Measurements from ENCODE around the gene ZNF653.

The ZNF653 gene

GRCh38 chr19:11504502-11505031, 1.1 kb downstream of the ZNF653 start:
- in situ Hi-C loops (cut with MboI; ENCODE audit: low pct_unique_long_range_greater_than_20kb, low sequenced_read_pairs, unreplicated experiment): no loop called here
- DNase-seq (ENCODE audit: low spot score): no peak
- TF ChIP-seq, protein P1, sequence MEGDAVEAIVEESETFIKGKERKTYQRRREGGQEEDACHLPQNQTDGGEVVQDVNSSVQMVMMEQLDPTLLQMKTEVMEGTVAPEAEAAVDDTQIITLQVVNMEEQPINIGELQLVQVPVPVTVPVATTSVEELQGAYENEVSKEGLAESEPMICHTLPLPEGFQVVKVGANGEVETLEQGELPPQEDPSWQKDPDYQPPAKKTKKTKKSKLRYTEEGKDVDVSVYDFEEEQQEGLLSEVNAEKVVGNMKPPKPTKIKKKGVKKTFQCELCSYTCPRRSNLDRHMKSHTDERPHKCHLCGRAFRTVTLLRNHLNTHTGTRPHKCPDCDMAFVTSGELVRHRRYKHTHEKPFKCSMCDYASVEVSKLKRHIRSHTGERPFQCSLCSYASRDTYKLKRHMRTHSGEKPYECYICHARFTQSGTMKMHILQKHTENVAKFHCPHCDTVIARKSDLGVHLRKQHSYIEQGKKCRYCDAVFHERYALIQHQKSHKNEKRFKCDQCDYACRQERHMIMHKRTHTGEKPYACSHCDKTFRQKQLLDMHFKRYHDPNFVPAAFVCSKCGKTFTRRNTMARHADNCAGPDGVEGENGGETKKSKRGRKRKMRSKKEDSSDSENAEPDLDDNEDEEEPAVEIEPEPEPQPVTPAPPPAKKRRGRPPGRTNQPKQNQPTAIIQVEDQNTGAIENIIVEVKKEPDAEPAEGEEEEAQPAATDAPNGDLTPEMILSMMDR (IDR thresholded peaks at IDR 0.05; ENCODE audit: extremely low read depth, insufficient read depth, missing control alignments): no peak

GRCh38 chr19:11499890-11500420, 5.7 kb downstream of the ZNF653 start:
- TF ChIP-seq, protein P1 (IDR thresholded peaks at IDR 0.05; ENCODE audit: extremely low read depth, insufficient read depth, missing control alignments): no peak
- DNase-seq (ENCODE audit: low spot score): no peak
- in situ Hi-C loops (cut with MboI; ENCODE audit: low pct_unique_long_range_greater_than_20kb, low sequenced_read_pairs, unreplicated experiment): loop anchor here (10.0 kb wide), 1 partner anchor 95 kb away; the partner anchor contains the start of gene ZNF627

- TF ChIP-seq, protein P1 (IDR thresholded peaks at IDR 0.05; ENCODE audit: extremely low read depth, insufficient read depth, missing control alignments): no peak
- in situ Hi-C loops (cut with MboI; ENCODE audit: low pct_unique_long_range_greater_than_20kb, low sequenced_read_pairs, unreplicated experiment): loop anchor here (10.0 kb wide), 1 partner anchor 96 kb away; the partner anchor contains the start of gene ZNF627
- DNase-seq (ENCODE audit: low spot score): no peak
Observed at GRCh38 chr19:11499220-11499726, 6.4 kb downstream of the ZNF653 start.

- TF ChIP-seq, protein P1 (IDR thresholded peaks at IDR 0.05; ENCODE audit: extremely low read depth, insufficient read depth, missing control alignments): peak; percentile 80
- peak; percentile 76 for DNase-seq (ENCODE audit: low spot score)
- in situ Hi-C loops (cut with MboI; ENCODE audit: low pct_unique_long_range_greater_than_20kb, low sequenced_read_pairs, unreplicated experiment): loop anchor here (10.0 kb wide), 1 partner anchor 98 kb away; the partner anchor contains the start of gene ZNF627
Observed at GRCh38 chr19:11496391-11497163, 9.1 kb downstream of the ZNF653 start.

DNA sequence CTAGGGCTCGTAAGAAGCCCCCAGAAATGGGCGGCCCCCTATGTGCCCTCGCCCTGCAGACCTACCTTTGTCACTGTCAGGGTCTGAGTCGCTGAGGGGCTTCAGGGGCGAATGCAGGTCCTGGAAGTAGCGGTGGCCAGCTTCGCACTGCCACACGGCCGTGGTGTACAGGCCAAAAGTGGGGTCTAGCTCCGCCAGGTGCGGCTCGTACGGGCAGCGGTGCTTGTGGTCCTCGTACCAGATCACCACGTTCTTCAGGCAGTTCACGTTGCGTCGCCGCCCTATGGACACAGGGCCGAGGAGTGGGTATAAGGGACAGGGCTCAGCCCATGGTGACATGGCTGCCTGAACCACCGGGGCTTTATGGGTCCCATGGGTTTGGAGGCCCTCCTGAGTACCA, 9.8 kb downstream of the ZNF653 start:
- in situ Hi-C loops (cut with MboI; ENCODE audit: low pct_unique_long_range_greater_than_20kb, low sequenced_read_pairs, unreplicated experiment): loop anchor here (10.0 kb wide), 1 partner anchor 99 kb away; the partner anchor contains the start of gene ZNF627
- TF ChIP-seq, protein P1 (IDR thresholded peaks at IDR 0.05; ENCODE audit: extremely low read depth, insufficient read depth, missing control alignments): no peak
- DNase-seq (ENCODE audit: low spot score): no peak

DNA sequence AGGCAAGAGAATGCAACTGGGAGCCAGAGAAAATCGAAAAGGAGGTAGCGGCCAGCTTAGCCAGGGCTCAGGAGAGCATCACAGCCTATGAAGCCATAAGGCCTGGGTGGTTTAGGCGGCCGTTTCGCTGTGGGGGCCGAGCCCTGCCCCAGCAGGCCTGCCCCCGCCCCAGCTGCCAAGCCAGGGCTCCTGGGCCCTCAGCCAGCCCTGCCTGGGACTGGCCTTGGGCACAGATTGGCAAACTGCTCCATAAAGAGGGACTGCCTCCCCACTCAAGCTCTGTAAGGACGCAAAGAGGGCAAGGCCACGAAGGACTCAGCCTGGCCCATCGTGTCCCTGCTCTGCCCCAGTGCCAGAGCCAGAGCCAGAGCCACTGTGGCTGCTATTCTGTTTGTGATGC, 10.2 kb downstream of the ZNF653 start:
- TF ChIP-seq, protein P1 (IDR thresholded peaks at IDR 0.05; ENCODE audit: extremely low read depth, insufficient read depth, missing control alignments): no peak
- in situ Hi-C loops (cut with MboI; ENCODE audit: low pct_unique_long_range_greater_than_20kb, low sequenced_read_pairs, unreplicated experiment): loop anchor here (10.0 kb wide), 1 partner anchor 99 kb away; the partner anchor contains the start of gene ZNF627
- DNase-seq (ENCODE audit: low spot score): no peak

Data from GM13977 (cell line).